VCaP (cell line): ENCODE results near the gene CNTFR.

Source experiments
- H3K27ac ChIP-seq: fragments of 450-650 bp; 2 replicates; pipeline ENCODE4 v1.5.1; 2017
- CTCF ChIP-seq: fragments of 450-650 bp; conservative IDR thresholded peaks from 2 replicates; pipeline ENCODE4 v1.5.1; 2017; ENCODE audit warnings: mild to moderate bottlenecking, moderate library complexity

CNTFR gene

GRCh38 chr9:34557426-34558321, 31.9 kb downstream of the CNTFR start:
- TF ChIP-seq CTCF: no peak
- H3K27ac ChIP-seq: no peak overlapping the region

GRCh38 chr9:34556949-34557348, 32.6 kb downstream of the CNTFR start:
- no peak for TF ChIP-seq CTCF

GRCh38 chr9:34555936-34556525, 33.5 kb downstream of the CNTFR start:
- TF ChIP-seq CTCF: no peak
- no peak overlapping the region for H3K27ac ChIP-seq

More at GRCh38 chr9:34556949-34557348, 32.6 kb downstream of the CNTFR start:
- no peak overlapping the region for H3K27ac ChIP-seq

- H3K27ac ChIP-seq: no peak overlapping the region
- no peak for TF ChIP-seq CTCF
Observed at GRCh38 chr9:34555500-34555899, 34.0 kb downstream of the CNTFR start.

GRCh38 chr9:34555002-34555348, 34.5 kb downstream of the CNTFR start:
- no peak for TF ChIP-seq CTCF
- no peak overlapping the region for H3K27ac ChIP-seq

- no peak overlapping the region for H3K27ac ChIP-seq
- no peak for TF ChIP-seq CTCF
Observed at GRCh38 chr9:34554211-34555001, 35.1 kb downstream of the CNTFR start.

- no peak for TF ChIP-seq CTCF
- H3K27ac ChIP-seq: no peak overlapping the region
Observed at GRCh38 chr9:34553511-34554021, 36.0 kb downstream of the CNTFR start.
